GM19328 (cell line): ENCODE results near the gene SRGAP2B.
"Not testable (repeated sequence)": the region's sequence is repeated elsewhere in the genome, so short reads cannot be mapped to it uniquely, and the experiment has no call there.

ENCODE experiments used
- ATAC-seq: cut with Tn5 transposase; IDR thresholded peaks from one replicate; pipeline ENCODE4 v1.9.1; 2021; ENCODE audit warnings: mild to moderate bottlenecking, moderate library complexity; ENCODE audit not compliant: unreplicated experiment

SRGAP2B gene

GRCh38 chr1:145093517-145094149, 1.5 kb downstream of the SRGAP2B start:
- ATAC-seq = not testable (repeated sequence)

- not testable (repeated sequence) for ATAC-seq
These were observed 12.5 kb downstream of the SRGAP2B start for GRCh38 chr1:145082483-145083255.

GRCh38 chr1:145080193-145080592, 14.9 kb downstream of the SRGAP2B start:
- not testable (repeated sequence) for ATAC-seq

GRCh38 chr1:145079737-145080136, 15.4 kb downstream of the SRGAP2B start:
- not testable (repeated sequence) for ATAC-seq

GRCh38 chr1:145078787-145079370, 16.2 kb downstream of the SRGAP2B start:
- not testable (repeated sequence) for ATAC-seq

GRCh38 chr1:145077872-145078786, 17.0 kb downstream of the SRGAP2B start:
- not testable (repeated sequence) for ATAC-seq

GRCh38 chr1:145076877-145077276, 18.3 kb downstream of the SRGAP2B start:
- ATAC-seq = not testable (repeated sequence)

GRCh38 chr1:145074021-145074559, 21.0 kb downstream of the SRGAP2B start:
- not testable (repeated sequence) for ATAC-seq

- not testable (repeated sequence) for ATAC-seq
These were observed 23.6 kb downstream of the SRGAP2B start for GRCh38 chr1:145071569-145071968.

- not testable (repeated sequence) for ATAC-seq
These were observed 28.6 kb downstream of the SRGAP2B start for GRCh38 chr1:145066486-145066885.

- ATAC-seq = not testable (repeated sequence)
These were observed 29.8 kb downstream of the SRGAP2B start for GRCh38 chr1:145065194-145065826.

GRCh38 chr1:145063941-145064648, 31.0 kb downstream of the SRGAP2B start:
- not testable (repeated sequence) for ATAC-seq

GRCh38 chr1:145063285-145063684, 31.8 kb downstream of the SRGAP2B start:
- ATAC-seq = not testable (repeated sequence)

GRCh38 chr1:145058184-145058583, 36.9 kb downstream of the SRGAP2B start:
- not testable (repeated sequence) for ATAC-seq

GRCh38 chr1:145055217-145055760, 39.8 kb downstream of the SRGAP2B start:
- ATAC-seq = peak; percentile 99

- not testable (repeated sequence) for ATAC-seq
These were observed 41.7 kb downstream of the SRGAP2B start for GRCh38 chr1:145053428-145053827.

GRCh38 chr1:145052019-145052776, 42.9 kb downstream of the SRGAP2B start:
- not testable (repeated sequence) for ATAC-seq

GRCh38 chr1:145048181-145048856, 46.8 kb downstream of the SRGAP2B start:
- ATAC-seq = not testable (repeated sequence)
